CD4-positive, alpha-beta T cell (primary cell): ENCODE measurements around the gene SNAPC3. TPM values are rescaled to one million over a fixed set of nuclear protein-coding genes. Genes with fewer than 3 reads are reported as not detected.

Source experiments
- ATAC-seq: fragments of 200-7000 bp; cut with Tn5 transposase; one replicate; pipeline ENCODE4 v1.10.0; 2022; ENCODE audit warnings: mild to moderate bottlenecking; ENCODE audit not compliant: poor library complexity
- CTCF ChIA-PET: fragments of 350-600 bp; sonication (Branson Sonifier 250); formaldehyde crosslinking; loops from one replicate; lab custom pipeline; 2021; ENCODE audit warnings: antibody characterized with exemption, inconsistent platforms; lab: Charles Lee
- POLR2A ChIA-PET: fragments of 350-600 bp; sonication (Branson Sonifier 250); formaldehyde crosslinking; loops from one replicate; lab custom pipeline; 2021; ENCODE audit warnings: antibody characterized with exemption, inconsistent platforms; lab: Charles Lee
- DNase-seq, 14 experiments: peaks; one replicate each; pipeline ENCODE4 v3.0.0-alpha.2; 2013 to 2020; ENCODE audit warnings: mixed read lengths in 2 of 14
- H3K27ac ChIP-seq, 2 donors: one replicate each; pipeline versions ENCODE4 v1.5.1 to v1.7.0; 2013; ENCODE audit warnings: low read length in 2 of 2, low read depth in 1 of 2, mild to moderate bottlenecking in 1 of 2
- H3K27me3 ChIP-seq, 2 experiments: 1 replicate in 1 of 2; 2 replicates in 1 of 2; pipeline versions ENCODE4 v1.6.1 to v1.7.0; 2013; ENCODE audit warnings: low read length in 2 of 2, control low read depth in 1 of 2, mild to moderate bottlenecking in 1 of 2, moderate library complexity in 1 of 2; ENCODE audit not compliant: insufficient read depth in 2 of 2, control insufficient read depth in 1 of 2
- H3K36me3 ChIP-seq: one replicate; pipeline ENCODE4 v1.6.1; 2013; ENCODE audit warnings: low read length, control low read depth; ENCODE audit not compliant: insufficient read depth
- H3K4me1 ChIP-seq: one replicate; pipeline ENCODE4 v1.6.1; 2013; ENCODE audit warnings: low read length, control low read depth; ENCODE audit not compliant: insufficient read depth
- H3K4me3 ChIP-seq: one replicate; pipeline ENCODE4 v1.5.1; 2013; ENCODE audit warnings: mild to moderate bottlenecking, low read length, moderate library complexity
- H3K9me3 ChIP-seq, 2 experiments: 1 replicate in 1 of 2; 2 replicates in 1 of 2; pipeline versions ENCODE4 v1.6.1 to v1.7.0; 2013; ENCODE audit warnings: low read length in 2 of 2, mild to moderate bottlenecking in 2 of 2, control low read depth in 1 of 2, moderate library complexity in 1 of 2; ENCODE audit not compliant: control insufficient read depth in 1 of 2, insufficient read depth in 1 of 2
- H3K27ac Mint-ChIP-seq: one replicate; pipeline ENCODE4 v1.8.0; 2020; ENCODE audit warnings: mixed read lengths
- H3K27me3 Mint-ChIP-seq: one replicate; pipeline ENCODE4 v1.8.0; 2021; ENCODE audit warnings: mixed read lengths
- H3K36me3 Mint-ChIP-seq: one replicate; pipeline ENCODE4 v1.8.0; 2021; ENCODE audit warnings: low read depth, mixed read lengths
- H3K4me1 Mint-ChIP-seq: one replicate; pipeline ENCODE4 v1.8.0; 2021; ENCODE audit warnings: low read depth, mixed read lengths
- H3K4me3 Mint-ChIP-seq: one replicate; pipeline ENCODE4 v1.8.0; 2020; ENCODE audit warnings: mild to moderate bottlenecking, mixed read lengths
- H3K9me3 Mint-ChIP-seq: one replicate; pipeline ENCODE4 v1.8.0; 2020; ENCODE audit warnings: mixed read lengths
- intact Hi-C, 2 experiments: fragments of 100-400 bp; cut with DNase I in 1 of 2; cut with micrococcal nuclease in 1 of 2; formaldehyde crosslinking; loops; one replicate each; pipeline versions ENCODE4 v1.15.1 to v1.9.0; 2023 to 2025; cut with DNase I, micrococcal nuclease
- total RNA-seq, 174 experiments: library from RNA in 2 of 174; stranded (reverse) in 2 of 174; gene quantifications; one replicate each; pipeline ENCODE4 v1.2.3 and lab custom pipeline; 2021 to 2026
- TF ChIP-seq, protein P1 (sequence below): fragments of 200-600 bp; IDR thresholded peaks from one replicate; pipeline ENCODE4 v1.8.0; 2022; ENCODE audit warnings: antibody characterized with exemption, mild to moderate bottlenecking

Gene SNAPC3
- total RNA-seq, 2 experiments from 2014 or later = 3.3 to 4.7 TPM

GRCh38 chr9:15509931-15510788 lies 87.5 kb downstream of the SNAPC3 start:
- peaks cover 80% of the 10 kb centered on the region for H3K4me1 Mint-ChIP-seq

DNA sequence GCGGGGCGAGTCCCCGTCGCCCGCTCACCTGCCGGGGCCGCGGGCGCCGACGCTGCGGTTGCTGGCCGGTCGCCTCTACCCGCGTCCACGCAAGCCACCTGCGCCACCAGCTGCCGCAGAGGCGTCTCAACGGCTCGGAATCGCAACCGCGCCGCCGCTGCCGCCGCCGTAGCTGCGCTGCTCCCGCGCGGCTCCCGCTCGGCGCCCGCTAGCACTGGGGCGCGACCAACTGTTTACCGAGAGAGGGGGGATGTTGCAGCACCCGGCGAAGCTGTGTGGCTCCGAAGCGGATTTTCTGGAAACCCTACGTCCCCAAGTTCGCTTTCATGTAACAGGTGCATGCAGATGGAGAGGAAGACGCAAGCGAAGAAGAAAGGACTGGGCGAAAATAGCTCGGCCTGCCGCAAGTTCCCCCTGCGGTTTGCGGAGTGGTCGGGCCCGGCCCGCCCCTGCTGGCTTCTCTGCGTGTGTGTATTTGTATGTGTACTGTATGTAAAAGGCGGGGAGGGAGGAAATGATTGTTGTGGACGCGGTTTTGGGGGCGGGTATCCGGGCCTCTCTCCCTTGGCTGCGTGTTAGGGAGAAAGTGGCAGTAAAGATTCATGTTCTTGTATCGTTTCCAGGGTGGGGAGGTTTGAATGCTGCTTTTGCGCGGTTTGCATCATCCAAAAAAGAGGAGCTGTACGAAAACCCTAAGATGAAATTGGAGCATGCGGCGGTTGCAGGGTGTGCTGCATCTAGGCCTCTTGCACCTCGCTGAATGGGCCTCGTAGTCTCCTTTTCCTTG lies 88.3 kb downstream of the SNAPC3 start, which contains the start of gene PSIP1:
Gene PSIP1, minus strand, starts transcription at position 182 of the 787 bp plus-strand sequence. CDS start 782 bp downstream, outside the sequence.
- H3K27ac ChIP-seq = peak within 1 kb of the TSS; percentile 89 to 90
- CTCF ChIA-PET = interaction anchor here (0.6 to 1.5 kb wide), 10 partner anchors 10 to 233 kb away, joined by 3 to 4 read pairs (median 3); partner anchors contain the start of gene CCDC171
- Mint-ChIP-seq H3K9me3 (no peaks in the 10 kb centered on the region), H3K4me1 (peaks cover 75% of the 10 kb centered on the region), H3K27me3 (no peaks in the 10 kb centered on the region), H3K4me3 (peak within 1 kb of the TSS; percentile 92), H3K27ac (peak within 1 kb of the TSS; percentile 99), H3K36me3 (peaks cover 43% of the 10 kb centered on the region)
- H3K4me3 ChIP-seq = peak within 1 kb of the TSS; percentile 73
- peaks cover 22% of the 10 kb centered on the region for H3K36me3 ChIP-seq
- ATAC-seq = peak; percentile 85
- H3K4me1 ChIP-seq = peaks cover 14% of the 10 kb centered on the region
- H3K27me3 ChIP-seq = no peaks in the 10 kb centered on the region
- intact Hi-C loops = loop anchor here (1.0 to 5.0 kb wide), 6 partner anchors 14 to 214 kb away; partner anchors contain the start of gene SNAPC3 (in 2 of the 2)
- TF ChIP-seq, protein P1, sequence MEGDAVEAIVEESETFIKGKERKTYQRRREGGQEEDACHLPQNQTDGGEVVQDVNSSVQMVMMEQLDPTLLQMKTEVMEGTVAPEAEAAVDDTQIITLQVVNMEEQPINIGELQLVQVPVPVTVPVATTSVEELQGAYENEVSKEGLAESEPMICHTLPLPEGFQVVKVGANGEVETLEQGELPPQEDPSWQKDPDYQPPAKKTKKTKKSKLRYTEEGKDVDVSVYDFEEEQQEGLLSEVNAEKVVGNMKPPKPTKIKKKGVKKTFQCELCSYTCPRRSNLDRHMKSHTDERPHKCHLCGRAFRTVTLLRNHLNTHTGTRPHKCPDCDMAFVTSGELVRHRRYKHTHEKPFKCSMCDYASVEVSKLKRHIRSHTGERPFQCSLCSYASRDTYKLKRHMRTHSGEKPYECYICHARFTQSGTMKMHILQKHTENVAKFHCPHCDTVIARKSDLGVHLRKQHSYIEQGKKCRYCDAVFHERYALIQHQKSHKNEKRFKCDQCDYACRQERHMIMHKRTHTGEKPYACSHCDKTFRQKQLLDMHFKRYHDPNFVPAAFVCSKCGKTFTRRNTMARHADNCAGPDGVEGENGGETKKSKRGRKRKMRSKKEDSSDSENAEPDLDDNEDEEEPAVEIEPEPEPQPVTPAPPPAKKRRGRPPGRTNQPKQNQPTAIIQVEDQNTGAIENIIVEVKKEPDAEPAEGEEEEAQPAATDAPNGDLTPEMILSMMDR = no peak
- no peaks in the 10 kb centered on the region for H3K9me3 ChIP-seq
- DNase-seq = peak; percentile 72 to 94 (median 84)
- POLR2A ChIA-PET = interaction anchor here (0.5 to 4.6 kb wide), 36 partner anchors 11 to 219 kb away, joined by 3 to 122 read pairs (median 4); partner anchors contain the start of genes CCDC171, SNAPC3 and TTC39B

More at GRCh38 chr9:15509931-15510788, 87.5 kb downstream of the SNAPC3 start:
- Histone ChIP-seq H3K36me3 (peaks cover 29% of the 10 kb centered on the region), H3K4me1 (peaks cover 14% of the 10 kb centered on the region), H3K4me3 (peak overlapping the region; percentile 73), H3K27ac (peak overlapping the region; percentile 29 to 89), H3K27me3 (no peaks in the 10 kb centered on the region), H3K9me3 (no peaks in the 10 kb centered on the region)
- intact Hi-C loops = loop anchor here (2.0 to 5.0 kb wide), 5 partner anchors 13 to 213 kb away; partner anchors contain the start of gene SNAPC3 (in 1 of the 2)
- H3K27ac Mint-ChIP-seq = peak overlapping the region; percentile 99
- no peaks in the 10 kb centered on the region for H3K27me3 Mint-ChIP-seq
- peak overlapping the region; percentile 92 for H3K4me3 Mint-ChIP-seq
- H3K9me3 Mint-ChIP-seq = no peaks in the 10 kb centered on the region
- ATAC-seq (peak; percentile 45), DNase-seq (peak; percentile 36 to 85 (median 64))
- POLR2A ChIA-PET = interaction anchor here (0.5 to 4.6 kb wide), 28 partner anchors 10 to 239 kb away, joined by 3 to 122 read pairs (median 10); partner anchors contain the start of genes CCDC171, SNAPC3 and TTC39B
- TF ChIP-seq, protein P1 = no peak
- CTCF ChIA-PET = interaction anchor here (0.9 to 1.5 kb wide), 7 partner anchors 9 to 232 kb away, joined by 3 to 4 read pairs (median 3); partner anchors contain the start of gene CCDC171
- H3K36me3 Mint-ChIP-seq = peaks cover 48% of the 10 kb centered on the region

Other genes starting within 250 kb of the SNAPC3 start
- 10 to 100 TPM; 37.6 to 43.6 TPM for gene TTC39B, start 115.7 kb upstream of the SNAPC3 start, total RNA-seq
- gene PSIP1, start 88.1 kb downstream of the SNAPC3 start, total RNA-seq = 100 to 1,000 TPM; 127 to 132 TPM
- gene CCDC171, start 130.2 kb downstream of the SNAPC3 start, total RNA-seq = 1 to 10 TPM in 1 of 2 experiments, under 1 TPM in 1; 0.49 to 1.1 TPM